ENCODE results near the gene VPS51. TPM values are rescaled to one million over a fixed set of nuclear protein-coding genes. Genes with fewer than 3 reads are reported as not detected.

Gene VPS51
- total and polyA plus RNA-seq, 10 of the 15 experiments (the other 5 are each of a cell fraction or from before 2014, with no cell fraction given): 1.5 to 279 (median 53.2) TPM

DNA sequence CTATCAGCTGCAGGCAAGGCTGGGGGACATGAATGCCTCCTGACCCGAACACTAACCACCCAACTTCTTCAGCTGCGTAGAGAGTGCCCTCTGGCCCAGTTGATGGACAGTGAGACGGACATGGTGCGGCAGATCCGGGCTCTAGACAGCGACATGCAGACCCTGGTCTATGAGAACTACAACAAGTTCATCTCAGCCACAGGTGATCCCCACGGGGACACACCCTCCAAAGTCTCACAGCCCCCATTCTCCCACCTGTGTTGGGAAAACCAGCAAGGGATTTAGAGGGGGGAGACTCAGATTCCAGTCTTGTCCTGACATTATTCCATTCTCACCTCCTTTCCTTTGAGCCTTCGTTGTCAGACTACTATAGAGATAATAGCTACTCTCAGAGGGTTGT is 912 bp downstream of the VPS51 start:
- CTCF ChIA-PET: interaction anchor here (0.9 to 7.0 kb wide), 6 partner anchors 15 to 85 kb away, joined by 3 to 76 read pairs (median 10); partner anchors contain the start of genes ARL2, CAPN1, FAU and TM7SF2
- in situ Hi-C loops (cut with MboI) (no loop called here), intact Hi-C loops (cut with micrococcal nuclease; ENCODE audit: unreplicated experiment) (loop anchor here (5.0 kb wide), 1 partner anchor 85 kb away; the partner anchor contains the start of gene ARL2)
- 0 out of 4 replicates have a peak, but pooled peaks cover 0 to 3% of the 10 kb centered on the region in 2 experiments for H3K36me3 ChIP-seq (ENCODE audit: control insufficient read depth in 2 of 2, insufficient read depth in 2 of 2, low read length in 1 of 2)
- ATAC-seq (no peak), DNase-seq (ENCODE audit: low read depth, low spot score) (no peak), FAIRE-seq (no peak)
- no peak overlapping the region for H3K27ac ChIP-seq (ENCODE audit: control insufficient read depth, insufficient read depth)
- H3K4me1 ChIP-seq (ENCODE audit: control insufficient read depth, insufficient read depth, low read length): peaks cover 4% of the 10 kb centered on the region
- POLR2A ChIA-PET: interaction anchor here (1.3 to 2.2 kb wide), 3 partner anchors 13 to 82 kb away, joined by 4 to 11 read pairs (median 5); partner anchors contain the start of genes ARL2, CDCA5, TM7SF2 and ZFPL1
- 33% methylated on average over 8 of the region's 8 CpGs for WGBS (ENCODE audit: insufficient coverage, insufficient replicate concordance, low lambda C conversion rate, missing lambda C conversion rate)
- BruUV-seq (replicated peaks): TSS peak; percentile 57
- H3K27me3 ChIP-seq (replicated peaks in 1 of 2; ENCODE audit: control insufficient read depth in 2 of 2, insufficient read depth in 2 of 2, low read length in 1 of 2): no peaks in the 10 kb centered on the region
- H4K20me1 ChIP-seq (ENCODE audit: control insufficient read depth, insufficient read depth): no peaks in the 10 kb centered on the region
- H3K79me2 ChIP-seq (ENCODE audit: control insufficient read depth, insufficient read depth, low read length): peaks cover 9% of the 10 kb centered on the region
- H3K4me3 ChIP-seq: peak overlapping the region; percentile 96
- H3K9ac ChIP-seq (ENCODE audit: control insufficient read depth, insufficient read depth, low read length): peak overlapping the region; percentile 69; the same call in 1 of the 2 replicates
- peak overlapping the region; percentile 96 for H3K4me2 ChIP-seq (ENCODE audit: control insufficient read depth, insufficient read depth)
- no peaks in the 10 kb centered on the region for H3K9me3 ChIP-seq (replicated peaks; ENCODE audit: control insufficient read depth, insufficient read depth, low read length)
- SMC1A ChIA-PET (ENCODE audit: uncharacterized antibody, unreplicated experiment): interaction anchor here (2.0 to 3.7 kb wide), 2 partner anchors 14 to 249 kb away, joined by 6 to 18 read pairs; partner anchors contain the start of gene TM7SF2
- no peak overlapping the region for H2AFZ ChIP-seq (ENCODE audit: control insufficient read depth, low read depth, low read length)
- RAD21 ChIA-PET (ENCODE audit: unreplicated experiment): interaction anchor here (1.3 to 1.8 kb wide), 3 partner anchors 56 to 249 kb away, joined by 4 to 6 read pairs (median 5); partner anchors contain the start of gene SAC3D1
- TF ChIP-seq MXI1 (IDR thresholded peaks at IDR 0.05; ENCODE audit: low read depth, low read length): no peak
- TF ChIP-seq HDGF (IDR thresholded peaks at IDR 0.05): no peak
- no peak for TF ChIP-seq SP1 (IDR thresholded peaks at IDR 0.05; ENCODE audit: low read depth, low read length)
- no peak for TF ChIP-seq GATAD2B (conservative IDR thresholded peaks at IDR 0.05; ENCODE audit: low read depth)
- TF ChIP-seq SMC3 (IDR thresholded peaks at IDR 0.05; ENCODE audit: borderline replicate concordance, low read length): no peak
- no peak for TF ChIP-seq PAX8 (IDR thresholded peaks at IDR 0.05)
- TF ChIP-seq HDAC2 (IDR thresholded peaks at IDR 0.05): no peak
- no peak for TF ChIP-seq FOS (IDR thresholded peaks at IDR 0.05; ENCODE audit: borderline replicate concordance, extremely low read depth, insufficient read length)
- no peak for TF ChIP-seq BHLHE40 (IDR thresholded peaks at IDR 0.05; ENCODE audit: borderline replicate concordance in 1 of 2, low read depth in 2 of 2, low read length in 1 of 2)

Data from GM12878 (cell line).